ENCODE data around the gene TICAM2. TPM values are rescaled to one million over a fixed set of nuclear protein-coding genes. Genes with fewer than 3 reads are reported as not detected.
A peak's percentile ranks its signal among the peaks of the same experiment; 100 is the strongest.

TICAM2 gene
- total RNA-seq, 1 donor from 2014 or later = 3.0 TPM

DNA sequence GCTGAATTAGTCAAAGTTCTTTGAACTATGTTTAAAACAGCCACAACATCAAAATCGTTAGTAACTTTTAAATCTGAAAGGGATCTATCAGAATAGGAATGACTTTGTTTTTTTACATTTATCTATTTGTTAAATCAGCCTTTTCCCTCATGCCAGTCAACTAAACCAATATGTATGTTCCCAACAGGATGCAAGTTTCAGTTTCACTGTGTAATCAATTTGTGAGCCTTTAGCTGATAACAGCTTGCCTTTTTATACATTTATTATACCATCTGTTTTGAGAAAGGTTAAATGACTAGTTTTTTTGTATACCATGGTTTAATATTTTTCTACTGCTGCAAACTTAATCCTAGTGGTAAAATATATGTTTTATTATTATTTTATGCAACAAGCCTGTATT is 14.6 kb upstream of the TICAM2 start:
- intact Hi-C loops (cut with micrococcal nuclease) = no loop called here
- DNase-seq = no peak
- no peak for ATAC-seq

DNA sequence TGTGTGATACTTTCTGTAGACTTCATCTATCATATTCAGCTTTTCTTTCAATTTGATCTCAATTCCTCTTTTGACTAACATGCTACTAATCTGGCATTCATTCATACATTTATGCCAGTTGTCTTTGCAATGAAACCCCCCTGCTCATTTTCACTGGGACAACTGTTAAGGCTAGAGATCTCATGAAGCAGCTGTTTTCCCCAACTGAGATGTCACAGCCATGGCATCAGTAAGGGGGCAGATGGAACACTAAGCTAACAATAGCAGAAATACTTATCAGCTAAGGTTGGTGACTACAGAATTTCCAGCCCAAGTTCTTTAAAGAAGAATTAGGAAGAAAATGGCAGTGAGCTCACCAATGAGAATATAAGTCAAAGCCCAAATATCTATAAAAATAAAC is 14.2 kb upstream of the TICAM2 start:
- intact Hi-C loops (cut with micrococcal nuclease) = no loop called here
- ATAC-seq (peak; percentile 27), DNase-seq (no peak)

DNA sequence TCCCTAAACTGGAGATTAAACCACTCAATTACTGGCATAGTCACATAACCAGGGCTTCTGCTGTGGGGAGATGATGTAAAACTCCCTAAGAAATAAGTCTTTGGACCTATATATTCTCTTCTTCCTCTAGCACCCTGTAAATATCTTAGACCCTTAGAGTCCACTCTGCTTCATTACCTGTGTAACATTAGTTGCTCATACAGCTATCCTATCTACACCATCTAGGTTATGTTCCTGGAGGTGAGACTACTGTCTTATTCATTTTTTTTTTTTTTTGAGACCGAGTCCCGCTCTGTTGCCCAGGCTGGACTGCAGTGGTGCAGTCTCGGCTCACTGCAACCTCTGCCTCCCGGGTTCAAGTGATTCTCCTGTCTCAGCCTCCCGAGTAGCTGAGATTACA is 9.6 kb upstream of the TICAM2 start:
- ATAC-seq = no peak
- intact Hi-C loops (cut with micrococcal nuclease) = no loop called here
- no peak for DNase-seq

DNA sequence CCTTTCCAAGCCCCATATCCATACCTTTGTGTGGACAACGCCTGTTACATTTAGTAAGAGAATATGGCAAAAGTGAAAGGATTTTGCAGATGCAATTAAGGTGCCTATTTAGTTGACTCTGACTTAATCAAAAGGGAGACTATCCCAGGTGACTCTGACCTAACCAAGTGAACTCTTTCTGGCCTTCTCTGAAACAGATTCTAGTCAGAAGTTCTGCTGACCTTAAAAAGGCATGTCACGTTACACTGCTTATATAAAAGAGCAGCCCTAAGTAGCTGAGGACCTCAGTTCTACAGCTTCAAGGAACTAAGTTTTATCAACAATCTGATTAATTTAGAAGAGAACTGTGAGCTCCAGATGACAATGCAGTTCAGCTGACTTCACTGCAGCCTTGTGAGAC is 5.7 kb upstream of the TICAM2 start:
- ATAC-seq = peak; percentile 34
- no peak for DNase-seq
- intact Hi-C loops (cut with micrococcal nuclease) = no loop called here

DNA sequence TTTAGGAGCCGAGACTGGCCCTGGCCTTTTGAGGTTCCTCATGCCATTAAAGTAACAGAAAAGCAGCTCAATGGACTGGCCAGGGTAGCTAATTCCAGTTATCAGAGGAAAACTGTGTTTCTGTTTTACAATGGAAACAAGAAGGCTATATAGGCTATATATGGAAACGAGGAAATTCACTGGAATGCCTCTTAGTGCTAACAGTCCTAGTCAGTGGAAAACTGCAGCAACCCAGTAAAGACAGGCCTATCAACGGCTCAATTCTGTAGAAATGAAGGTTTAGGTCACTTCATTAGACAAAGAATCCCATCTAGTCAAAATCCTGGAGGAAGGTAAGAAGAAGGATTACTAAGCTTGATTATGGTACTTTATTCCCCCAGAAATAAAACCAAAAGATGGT is 3.2 kb upstream of the TICAM2 start:
- ATAC-seq (no peak), DNase-seq (no peak)
- intact Hi-C loops (cut with micrococcal nuclease) = no loop called here

DNA sequence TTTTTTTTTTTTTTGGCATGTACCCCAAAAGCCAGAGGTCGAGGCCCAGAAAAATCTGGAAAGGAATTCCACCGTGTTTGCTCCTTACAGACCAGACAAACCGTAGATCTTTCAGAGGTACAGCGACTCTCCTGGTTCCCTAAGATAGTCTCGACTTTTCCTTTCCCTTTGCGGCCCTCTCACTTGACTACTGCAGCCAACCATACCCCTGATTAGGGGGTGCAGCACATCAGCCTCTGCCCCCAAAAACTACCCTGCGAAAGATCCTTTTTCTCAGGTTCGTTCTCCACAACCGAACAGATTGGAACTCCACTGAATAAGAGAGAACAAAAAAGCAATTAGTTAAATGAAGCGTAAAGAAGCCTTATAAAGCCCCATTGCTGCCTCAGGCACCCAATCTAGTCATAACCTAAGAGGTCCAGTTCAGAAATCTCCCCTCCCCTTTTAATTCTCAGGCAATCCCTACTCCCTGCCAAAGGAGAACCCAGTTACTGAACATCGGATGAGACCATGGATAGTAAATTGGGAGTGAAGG is 379 bp upstream of the TICAM2 start:
- intact Hi-C loops (cut with micrococcal nuclease) = no loop called here
- DNase-seq (no peak), ATAC-seq (peak; percentile 26)

DNA sequence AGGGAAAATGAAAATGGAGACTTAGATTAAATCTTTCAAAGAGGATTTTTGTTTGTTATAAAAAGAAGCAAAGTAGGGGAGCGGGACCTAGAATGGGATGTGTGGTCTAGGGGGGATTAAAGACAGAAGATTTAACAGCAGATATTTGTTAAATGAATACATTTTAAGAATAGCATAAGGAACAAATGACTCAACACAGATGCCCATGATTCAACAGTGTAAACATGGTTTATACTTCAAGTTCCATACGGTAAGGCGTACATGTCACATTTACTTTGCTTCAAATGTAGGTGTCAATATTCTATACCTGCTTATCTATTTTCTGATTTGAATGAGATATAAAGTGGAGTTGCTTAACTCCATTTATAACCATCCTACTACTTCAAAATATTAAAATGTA is 1.5 kb downstream of the TICAM2 start:
- DNase-seq (no peak), ATAC-seq (no peak)
- intact Hi-C loops (cut with micrococcal nuclease) = no loop called here

DNA sequence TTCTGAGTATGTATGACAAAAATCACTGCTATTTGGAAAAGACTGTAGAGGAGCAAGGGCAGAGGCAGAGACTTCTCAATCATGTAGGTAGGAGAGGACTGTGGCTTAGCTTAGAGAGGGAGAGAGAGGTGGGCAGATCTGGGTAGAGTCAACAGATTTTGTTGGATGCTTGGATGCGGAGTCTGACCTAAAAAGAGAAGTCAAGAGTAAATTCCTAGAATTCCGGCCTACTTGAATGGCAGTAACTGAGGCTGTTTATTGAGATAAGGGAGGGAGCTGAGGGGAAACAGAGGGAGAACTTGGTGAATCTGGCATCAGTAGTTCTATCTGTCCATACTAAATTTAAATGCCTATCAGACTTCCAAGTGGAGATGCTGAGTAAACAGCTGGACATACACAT is 2.4 kb downstream of the TICAM2 start:
- DNase-seq (no peak), ATAC-seq (no peak)
- intact Hi-C loops (cut with micrococcal nuclease) = no loop called here

DNA sequence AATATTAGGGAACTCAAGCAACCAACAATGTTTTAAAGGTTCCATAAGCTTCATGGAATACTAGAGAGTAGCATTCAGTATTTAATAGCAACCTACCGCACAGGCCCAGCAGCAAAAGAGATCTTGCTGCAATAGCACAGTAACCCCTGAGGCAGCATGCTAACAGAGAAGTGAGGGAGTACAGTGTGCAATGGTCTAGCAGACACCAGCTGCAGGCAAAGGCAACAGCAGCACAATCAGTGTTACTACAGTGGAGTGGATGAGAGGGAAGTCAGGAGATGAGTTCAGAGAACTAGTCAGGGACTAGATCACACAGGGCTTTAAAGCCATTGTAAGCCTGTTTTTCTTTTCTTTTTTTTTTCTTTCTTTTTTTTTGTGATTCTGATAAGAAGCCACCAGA is 2.8 kb downstream of the TICAM2 start:
- ATAC-seq = peak; percentile 52
- peak; percentile 30 for DNase-seq
- intact Hi-C loops (cut with micrococcal nuclease) = no loop called here

DNA sequence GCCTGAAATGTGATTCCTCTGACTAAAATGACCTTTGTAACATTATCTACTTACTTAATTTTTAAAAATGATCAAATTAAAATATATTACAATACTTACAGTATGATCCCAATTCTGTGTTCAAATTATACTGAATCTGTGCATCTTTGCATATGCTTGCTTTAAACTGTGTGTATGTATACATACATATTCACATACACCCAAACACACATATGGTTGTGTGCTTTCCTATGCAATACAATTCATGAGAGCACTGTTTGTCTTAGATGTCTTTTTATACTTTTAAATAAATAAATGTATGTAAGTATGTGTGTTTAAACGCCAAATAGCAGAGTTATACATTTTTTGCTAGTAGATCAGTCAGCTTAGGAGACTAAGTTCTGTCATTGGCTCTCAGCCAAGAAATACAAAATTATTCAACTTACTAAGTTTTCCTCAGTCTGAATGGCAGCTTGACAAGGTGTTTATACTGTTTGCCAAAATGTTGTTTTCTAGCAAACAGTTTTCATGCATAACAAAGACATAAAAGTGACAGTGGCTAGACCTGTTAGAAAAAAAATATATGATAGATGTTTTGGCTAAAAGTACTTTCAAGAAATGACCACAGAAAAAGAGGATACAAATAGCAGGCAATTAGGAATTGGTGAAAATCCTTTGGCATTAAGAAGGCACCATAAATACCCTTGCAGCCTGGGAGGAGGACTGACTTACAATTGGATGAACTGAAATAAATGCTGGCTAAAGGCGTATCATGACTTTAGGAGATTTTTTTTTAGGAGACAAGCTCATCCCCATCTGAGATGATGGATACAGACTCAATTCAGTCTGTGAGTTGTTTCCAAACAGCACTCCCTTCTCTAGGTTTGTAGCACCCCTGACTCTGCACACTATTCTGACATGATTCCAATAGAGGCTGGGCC is 7.9 kb downstream of the TICAM2 start:
- intact Hi-C loops (cut with micrococcal nuclease) = no loop called here
- no peak for ATAC-seq

DNA sequence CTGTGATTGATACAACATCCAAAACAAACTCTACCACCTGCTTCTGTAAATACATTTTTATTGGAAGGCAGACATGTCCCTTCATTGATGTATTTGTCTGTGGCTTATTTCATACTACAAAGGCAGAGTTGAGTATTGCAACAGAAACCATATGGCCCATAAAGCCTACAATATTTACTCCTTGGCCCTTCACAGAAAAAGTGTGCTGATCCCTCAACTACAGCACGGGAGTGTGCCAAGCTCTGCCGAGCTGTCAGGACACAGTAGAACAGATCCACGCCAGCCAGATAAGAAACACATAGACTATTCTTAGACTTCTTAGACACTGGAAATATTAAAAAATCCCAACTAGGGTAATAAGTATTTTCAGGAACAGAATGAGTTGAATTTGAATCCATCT is 13.2 kb downstream of the TICAM2 start:
- DNase-seq (peak; percentile 57), ATAC-seq (peak; percentile 85)
- intact Hi-C loops (cut with micrococcal nuclease) = no loop called here

More for the DNA sequence above, 7.9 kb downstream of the TICAM2 start:
- no peak for DNase-seq

DNA sequence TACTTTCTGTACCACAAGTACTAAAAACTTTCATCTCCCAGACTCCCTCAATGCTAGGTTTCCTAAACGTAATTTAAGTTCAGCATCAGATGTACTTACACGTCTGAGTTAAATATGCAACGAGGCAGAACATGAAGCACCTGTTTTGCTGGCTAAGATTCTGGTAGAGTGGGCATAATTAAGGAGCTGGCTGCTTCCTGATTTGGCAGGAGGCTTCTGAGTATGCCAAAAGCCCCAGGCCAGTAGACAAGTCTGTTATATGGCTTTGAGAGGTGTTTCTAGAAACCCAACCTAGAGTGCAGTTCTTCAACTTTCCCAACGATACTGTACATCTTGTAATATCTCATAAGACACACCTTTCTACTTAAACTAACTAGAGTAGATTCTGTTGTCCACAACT is 13.6 kb downstream of the TICAM2 start:
- DNase-seq (no peak), ATAC-seq (peak; percentile 10)
- intact Hi-C loops (cut with micrococcal nuclease) = no loop called here

DNA sequence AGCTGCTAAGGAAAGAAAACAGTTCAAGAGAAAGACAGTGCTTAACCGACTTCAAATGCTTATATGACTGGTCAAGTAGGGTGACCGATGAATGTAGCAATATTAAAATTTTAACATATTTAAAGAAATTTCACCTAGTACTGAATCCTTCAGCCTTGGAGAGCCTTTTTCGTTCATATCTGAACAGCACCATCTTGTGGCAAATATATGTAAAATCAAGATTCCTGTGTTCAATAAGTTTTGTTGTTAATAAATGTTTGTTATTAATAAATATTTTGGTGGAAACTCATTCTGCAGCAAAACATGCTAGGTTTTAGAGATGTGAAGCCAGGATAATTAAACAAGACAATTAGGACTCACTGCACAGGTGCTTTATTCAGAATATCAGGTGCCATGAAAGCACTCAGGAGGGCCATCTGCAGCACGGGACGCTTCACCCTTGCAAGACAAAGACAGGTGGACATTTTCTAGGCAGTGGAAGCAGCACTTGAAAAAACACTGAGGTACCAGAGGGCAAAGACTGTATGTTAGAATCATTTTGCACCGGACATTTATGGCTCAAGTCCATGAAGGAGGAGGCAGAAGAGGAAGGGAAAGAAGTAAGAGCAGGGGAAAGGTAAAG is 15.6 kb downstream of the TICAM2 start:
- intact Hi-C loops (cut with micrococcal nuclease) = loop anchor here (2.0 kb wide), 1 partner anchor 278 kb away; no protein-coding TSS in a partner anchor
- DNase-seq (no peak), ATAC-seq (peak; percentile 32)

DNA sequence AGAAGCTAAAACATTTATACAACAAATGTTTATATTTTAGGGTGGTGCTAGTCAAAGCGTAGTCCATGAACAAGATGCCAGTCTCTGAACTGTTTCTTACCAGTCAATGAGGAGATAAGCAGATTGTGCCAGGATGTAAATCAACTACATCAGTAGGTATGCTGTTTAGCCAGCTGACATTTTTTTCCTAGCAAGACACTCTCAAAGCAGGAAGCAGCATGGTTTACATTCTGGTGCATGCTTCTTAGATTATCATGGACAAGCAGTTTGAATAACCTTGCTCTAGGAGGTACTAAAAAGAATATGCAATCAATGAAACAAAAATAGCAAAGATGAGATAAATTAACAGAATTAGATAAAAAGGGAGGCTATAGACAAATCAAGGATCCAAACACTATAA is 17.0 kb downstream of the TICAM2 start:
- intact Hi-C loops (cut with micrococcal nuclease) = no loop called here
- ATAC-seq (no peak), DNase-seq (no peak)

DNA sequence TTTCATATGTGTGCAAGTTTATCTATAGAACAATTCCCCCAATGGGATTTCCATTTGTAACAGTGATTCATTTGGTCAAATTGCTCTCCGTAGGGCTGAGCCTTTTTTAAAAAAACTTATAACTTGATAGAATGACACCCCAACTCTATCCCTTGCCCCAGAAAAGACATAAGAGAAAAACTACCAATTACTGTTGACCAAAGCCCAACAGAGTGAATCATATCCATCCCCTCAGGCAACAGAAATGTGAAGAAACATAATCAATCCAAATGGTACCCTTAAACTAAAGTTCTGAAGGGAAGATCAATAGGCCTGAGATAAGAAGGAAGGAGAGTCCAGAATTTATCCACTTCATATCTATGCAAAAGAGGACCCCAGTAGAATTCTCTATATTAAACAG is 17.8 kb downstream of the TICAM2 start:
- intact Hi-C loops (cut with micrococcal nuclease) = no loop called here
- DNase-seq (no peak), ATAC-seq (no peak)

DNA sequence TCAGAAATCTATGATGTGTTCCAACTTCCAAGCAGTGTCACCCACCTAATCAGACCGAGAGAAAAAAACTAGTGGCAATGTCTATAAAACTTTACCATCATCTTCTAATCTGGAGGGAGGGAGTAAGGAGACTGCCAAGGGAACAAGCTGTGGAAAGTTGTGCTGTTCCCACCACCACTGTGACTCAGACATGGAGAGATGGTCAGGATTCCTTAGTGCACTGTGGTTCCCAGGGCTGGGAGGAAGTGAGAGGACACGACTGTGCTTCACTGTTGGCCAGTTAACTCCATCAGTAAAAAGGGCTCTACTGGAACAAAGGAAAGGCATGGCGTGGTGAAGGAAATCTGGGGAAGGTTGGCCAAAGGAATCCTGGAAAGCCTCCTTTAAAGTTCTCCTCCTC is 18.8 kb downstream of the TICAM2 start:
- DNase-seq (no peak), ATAC-seq (peak; percentile 25)
- intact Hi-C loops (cut with micrococcal nuclease) = no loop called here

DNA sequence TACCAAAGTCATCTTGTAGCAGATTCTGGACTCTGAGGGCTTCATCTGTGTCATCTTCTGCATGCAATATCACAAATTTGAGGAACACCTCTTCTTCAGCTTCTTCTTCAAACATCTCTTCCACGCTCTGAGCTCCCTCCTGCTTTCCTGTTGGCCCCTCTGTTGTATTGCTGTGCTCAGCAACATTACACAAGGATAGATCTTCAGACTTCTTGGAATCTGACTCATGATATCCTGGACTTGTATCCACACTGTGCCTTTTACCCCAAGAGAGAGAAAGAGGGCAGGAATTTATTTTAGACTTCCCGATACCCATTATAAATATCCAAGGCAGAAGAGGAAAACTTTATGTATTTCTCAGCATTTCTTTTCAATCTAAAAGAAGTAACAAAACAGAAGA is 21.3 kb downstream of the TICAM2 start:
- DNase-seq (no peak), ATAC-seq (no peak)
- intact Hi-C loops (cut with micrococcal nuclease) = no loop called here

DNA sequence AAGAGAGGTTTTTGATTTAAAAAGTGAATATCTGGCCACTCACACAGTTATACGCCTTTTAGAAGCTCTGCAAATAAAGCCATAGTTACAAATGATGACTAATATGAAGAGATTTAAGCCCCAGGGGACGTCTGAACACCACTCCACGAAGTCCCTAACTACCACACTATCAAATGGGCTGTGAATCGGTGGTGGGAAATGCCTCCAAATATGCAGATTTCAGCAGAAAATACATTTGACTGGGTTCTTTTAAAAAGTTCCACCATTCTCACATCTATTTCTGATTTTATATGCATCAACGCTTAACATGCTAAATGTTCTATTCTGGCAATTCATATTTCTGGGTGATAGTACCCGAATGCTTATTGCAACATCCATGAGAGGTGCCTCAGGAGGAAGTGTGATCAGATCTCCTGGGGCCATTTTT is 22.5 kb downstream of the TICAM2 start:
- ATAC-seq = no peak
- intact Hi-C loops (cut with micrococcal nuclease) = no loop called here
- no peak for DNase-seq

DNA sequence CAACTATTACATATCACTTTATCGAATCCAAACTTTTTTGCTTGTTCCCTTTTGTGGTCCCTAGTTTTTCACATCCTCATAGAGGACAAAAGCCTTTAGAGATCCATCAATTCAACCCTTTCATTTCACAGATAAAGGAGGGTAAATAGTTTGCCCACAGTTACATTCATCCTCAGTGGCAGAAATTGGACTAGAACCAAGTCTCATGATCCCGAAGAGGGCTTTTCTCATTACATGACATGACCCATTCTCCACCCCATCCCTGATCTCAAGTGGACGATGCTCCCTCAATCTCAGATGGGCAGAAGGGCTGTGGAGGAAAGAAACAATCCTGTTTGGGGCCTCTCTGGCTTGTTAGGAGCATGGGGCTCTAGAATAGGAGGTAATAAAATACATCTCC is 23.1 kb downstream of the TICAM2 start:
- intact Hi-C loops (cut with micrococcal nuclease) = no loop called here
- ATAC-seq = no peak
- DNase-seq = no peak

DNA sequence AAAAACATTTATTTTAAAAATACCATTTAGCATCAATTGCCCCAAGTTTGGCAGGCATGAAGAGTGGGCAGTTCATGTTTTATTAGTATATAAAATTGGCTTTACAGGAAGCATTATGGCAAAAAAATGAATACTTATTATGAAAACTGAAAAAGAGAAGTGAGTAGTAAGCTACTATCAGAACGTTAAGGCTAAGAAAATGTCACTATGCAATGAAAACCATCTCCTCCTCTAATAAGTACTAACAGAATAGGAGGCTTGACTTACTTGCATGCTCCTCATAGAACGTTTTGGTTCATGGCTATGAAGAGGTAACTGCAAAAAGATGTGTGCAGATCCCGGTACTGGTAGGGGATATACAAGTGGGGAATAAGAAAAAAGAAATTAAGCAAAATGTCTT is 23.6 kb downstream of the TICAM2 start:
- no peak for DNase-seq
- no peak for ATAC-seq
- intact Hi-C loops (cut with micrococcal nuclease) = no loop called here

DNA sequence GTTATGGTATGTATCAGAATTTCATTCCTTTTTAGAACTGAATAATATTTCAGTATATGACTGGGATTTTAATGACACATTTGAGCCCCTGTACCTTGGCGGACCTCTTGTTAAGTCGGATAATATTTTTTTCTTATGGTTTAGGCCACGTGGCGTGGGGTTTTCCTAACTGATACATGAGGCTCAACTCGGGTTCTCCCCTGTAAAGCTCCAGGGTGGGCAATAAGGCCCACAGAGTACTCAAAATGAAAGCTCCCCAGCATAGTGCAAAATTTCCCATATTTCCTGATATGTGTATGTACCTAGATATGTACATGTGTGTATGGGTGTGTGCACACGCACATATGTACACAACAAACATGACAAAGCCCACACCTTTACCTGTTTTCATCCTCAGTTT is 24.5 kb downstream of the TICAM2 start:
- DNase-seq (no peak), ATAC-seq (no peak)
- intact Hi-C loops (cut with micrococcal nuclease) = no loop called here

Data from left ventricle myocardium superior (tissue), 1 donor.